PC-9 (cell line): Measurements from ENCODE around the gene SOS1. TPM values are rescaled to one million over a fixed set of nuclear protein-coding genes. Genes with fewer than 3 reads are reported as not detected.
A peak's percentile ranks its signal among the peaks of the same experiment; 100 is the strongest.

Experiments
- BruUV-seq: library from RNA; stranded (reverse); fragments of 400-500 nt; replicated peaks from 2 replicates; lab custom pipeline; 2021; lab: Mats Ljungman, UMichigan
- CTCF ChIA-PET: fragments of 300-600 bp; sonication (Branson Sonifier 250); formaldehyde crosslinking; loops from one replicate; lab custom pipeline; 2022; ENCODE audit warnings: antibody characterized with exemption; lab: Charles Lee
- POLR2A ChIA-PET: fragments of 300-600 bp; sonication (Branson Sonifier 250); formaldehyde crosslinking; loops from one replicate; lab custom pipeline; 2022; ENCODE audit warnings: antibody characterized with exemption; ENCODE audit not compliant: unreplicated experiment; lab: Charles Lee
- DNase-seq, 2 experiments: peaks; one replicate each; pipeline versions ENCODE4 v3.0.0 to v3.0.0-alpha.2; 2015 to 2022; ENCODE audit warnings: mixed read lengths in 1 of 2
- H2AFZ ChIP-seq: fragments of 200-600 bp; sonication (generic); 2 replicates; pipeline ENCODE4 v1.8.1; 2017; ENCODE audit warnings: antibody characterized with exemption
- H3F3A ChIP-seq: fragments of 200-600 bp; sonication (generic); 2 replicates; pipeline ENCODE4 v1.8.1; 2017; ENCODE audit warnings: antibody characterized with exemption, mild to moderate bottlenecking, low read depth; ENCODE audit not compliant: insufficient read depth
- H3K27ac ChIP-seq: fragments of 200-600 bp; sonication (generic); 2 replicates; pipeline ENCODE4 v1.6.1; 2016; ENCODE audit warnings: mixed run types
- H3K27me3 ChIP-seq: fragments of 200-600 bp; sonication (generic); 2 replicates; pipeline ENCODE4 v1.6.1; 2016; ENCODE audit warnings: low read depth, mixed run types; ENCODE audit not compliant: insufficient read depth
- H3K36me3 ChIP-seq: fragments of 200-600 bp; sonication (generic); 2 replicates; pipeline ENCODE4 v1.6.1; 2016; ENCODE audit warnings: low read depth, mixed run types
- H3K4me1 ChIP-seq: fragments of 200-600 bp; sonication (generic); replicated peaks from 2 replicates; pipeline ENCODE4 v1.6.1; 2016; ENCODE audit warnings: mixed run types; ENCODE audit not compliant: insufficient read depth
- H3K4me2 ChIP-seq: fragments of 200-600 bp; sonication (generic); 2 replicates; pipeline ENCODE4 v1.6.1; 2017; ENCODE audit warnings: mixed run types
- H3K4me3 ChIP-seq: fragments of 200-600 bp; sonication (generic); 2 replicates; pipeline ENCODE4 v1.6.1; 2016; ENCODE audit warnings: mixed run types
- H3K79me2 ChIP-seq: fragments of 200-600 bp; sonication (generic); 2 replicates; pipeline ENCODE4 v1.6.1; 2017; ENCODE audit warnings: low read depth, mixed run types
- H3K9me2 ChIP-seq: fragments of 200-600 bp; sonication (generic); 2 replicates; pipeline ENCODE4 v1.8.1; 2017; ENCODE audit warnings: mild to moderate bottlenecking; ENCODE audit not compliant: insufficient read depth
- H3K9me3 ChIP-seq: fragments of 200-600 bp; sonication (generic); 2 replicates; pipeline ENCODE4 v1.8.1; 2016; ENCODE audit warnings: low read depth; ENCODE audit not compliant: insufficient read depth
- H4K20me1 ChIP-seq: fragments of 200-600 bp; sonication (generic); 2 replicates; pipeline ENCODE4 v1.8.1; 2017; ENCODE audit not compliant: insufficient read depth
- CTCF ChIP-seq: fragments of 200-600 bp; sonication (generic); conservative IDR thresholded peaks from 2 replicates; pipeline ENCODE4 v1.6.1; 2017; ENCODE audit warnings: mixed run types, antibody characterized with exemption, mild to moderate bottlenecking, moderate library complexity
- EZH2 ChIP-seq: fragments of 200-600 bp; sonication (generic); IDR thresholded peaks from 2 replicates; pipeline ENCODE4 v1.8.0; 2017; ENCODE audit warnings: antibody characterized with exemption, low read depth
- intact Hi-C: fragments of 100-400 bp; cut with micrococcal nuclease; formaldehyde crosslinking; loops from one replicate; pipeline ENCODE4 v1.10.0; 2022; ENCODE audit not compliant: unreplicated experiment
- total RNA-seq: library from RNA; stranded (reverse); gene quantifications from 2 replicates; pipeline ENCODE4 v1.2.3, GENCODE V29; 2021

The SOS1 gene
- total RNA-seq, 1 experiment from 2014 or later: 34.7 TPM

GRCh38 chr2:39062320-39062719 is 58.5 kb downstream of the SOS1 start:
- H3K27me3 ChIP-seq: no peaks in the 10 kb centered on the region
- BruUV-seq: no TSS peak
- no peak overlapping the region for H3K4me2 ChIP-seq
- no peak for DNase-seq
- ChIA-PET POLR2A (interaction anchor here (0.6 kb wide), 1 partner anchor 9 kb away, joined by 18 read pairs; no protein-coding TSS in a partner anchor), CTCF (no interaction called here)
- 0 out of 2 replicates have a peak, but pooled peaks cover 4% of the 10 kb centered on the region for H3K79me2 ChIP-seq
- peaks cover 18% of the 10 kb centered on the region for H4K20me1 ChIP-seq
- H3K27ac ChIP-seq: no peak overlapping the region
- no peaks in the 10 kb centered on the region for H3K9me2 ChIP-seq
- no peaks in the 10 kb centered on the region for H3K36me3 ChIP-seq
- no peak overlapping the region for H2AFZ ChIP-seq
- H3K9me3 ChIP-seq: no peaks in the 10 kb centered on the region
- no peak overlapping the region for H3K4me3 ChIP-seq
- TF ChIP-seq EZH2 (no peak), CTCF (no peak)
- intact Hi-C loops: no loop called here
- no peaks in the 10 kb centered on the region for H3K4me1 ChIP-seq
- peaks cover 11% of the 10 kb centered on the region; the same call in 1 of the 2 replicates for H3F3A ChIP-seq

- ChIA-PET CTCF (interaction anchor here (0.7 kb wide), 1 partner anchor 15 kb away, joined by 5 read pairs; no protein-coding TSS in a partner anchor), POLR2A (no interaction called here)
- BruUV-seq: no TSS peak
- intact Hi-C loops: no loop called here
- Histone ChIP-seq H3K79me2 (0 out of 2 replicates have a peak, but pooled peaks cover 4% of the 10 kb centered on the region), H3K4me1 (no peaks in the 10 kb centered on the region), H3K9me2 (no peaks in the 10 kb centered on the region), H3F3A (peaks cover 11% of the 10 kb centered on the region; the same call in 1 of the 2 replicates), H3K4me3 (no peak overlapping the region), H3K27me3 (no peaks in the 10 kb centered on the region), H3K4me2 (no peak overlapping the region), H3K9me3 (no peaks in the 10 kb centered on the region), H3K27ac (no peak overlapping the region), H4K20me1 (peaks cover 18% of the 10 kb centered on the region), H2AFZ (no peak overlapping the region), H3K36me3 (no peaks in the 10 kb centered on the region)
- no peak for DNase-seq
- no peak for TF ChIP-seq CTCF
- no peak for TF ChIP-seq EZH2
Observed at GRCh38 chr2:39061280-39061679, 59.6 kb downstream of the SOS1 start.

- no TSS peak for BruUV-seq
- Histone ChIP-seq H3F3A (peaks cover 11% of the 10 kb centered on the region; the same call in 1 of the 2 replicates), H3K36me3 (peaks cover 11% of the 10 kb centered on the region; the same call in 1 of the 2 replicates), H3K4me3 (no peak overlapping the region), H3K79me2 (0 out of 2 replicates have a peak, but pooled peaks cover 4% of the 10 kb centered on the region), H3K4me2 (no peak overlapping the region), H3K9me3 (no peaks in the 10 kb centered on the region), H3K27ac (no peak overlapping the region), H3K9me2 (no peaks in the 10 kb centered on the region), H2AFZ (no peak overlapping the region), H4K20me1 (peaks cover 18% of the 10 kb centered on the region), H3K27me3 (no peaks in the 10 kb centered on the region), H3K4me1 (no peaks in the 10 kb centered on the region)
- ChIA-PET CTCF (no interaction called here), POLR2A (no interaction called here)
- TF ChIP-seq EZH2 (no peak), CTCF (peak; percentile 87)
- DNase-seq: peak in 1 of 2 experiments; percentile 54
- intact Hi-C loops: loop anchor here (1.0 kb wide), 1 partner anchor 169 kb away; no protein-coding TSS in a partner anchor
Observed at GRCh38 chr2:39059366-39059952, 61.4 kb downstream of the SOS1 start.
